GOT3 (cell line): Measurements from ENCODE around the gene DDX50.
"Not testable (repeated sequence)": the region's sequence is repeated elsewhere in the genome, so short reads cannot be mapped to it uniquely, and the experiment has no call there.

Experiments
- DNase-seq: peaks from one replicate; lab custom pipeline; 2025; ENCODE audit warnings: mixed read lengths; lab: John Stamatoyannopoulos, UW

DDX50 gene

DNA sequence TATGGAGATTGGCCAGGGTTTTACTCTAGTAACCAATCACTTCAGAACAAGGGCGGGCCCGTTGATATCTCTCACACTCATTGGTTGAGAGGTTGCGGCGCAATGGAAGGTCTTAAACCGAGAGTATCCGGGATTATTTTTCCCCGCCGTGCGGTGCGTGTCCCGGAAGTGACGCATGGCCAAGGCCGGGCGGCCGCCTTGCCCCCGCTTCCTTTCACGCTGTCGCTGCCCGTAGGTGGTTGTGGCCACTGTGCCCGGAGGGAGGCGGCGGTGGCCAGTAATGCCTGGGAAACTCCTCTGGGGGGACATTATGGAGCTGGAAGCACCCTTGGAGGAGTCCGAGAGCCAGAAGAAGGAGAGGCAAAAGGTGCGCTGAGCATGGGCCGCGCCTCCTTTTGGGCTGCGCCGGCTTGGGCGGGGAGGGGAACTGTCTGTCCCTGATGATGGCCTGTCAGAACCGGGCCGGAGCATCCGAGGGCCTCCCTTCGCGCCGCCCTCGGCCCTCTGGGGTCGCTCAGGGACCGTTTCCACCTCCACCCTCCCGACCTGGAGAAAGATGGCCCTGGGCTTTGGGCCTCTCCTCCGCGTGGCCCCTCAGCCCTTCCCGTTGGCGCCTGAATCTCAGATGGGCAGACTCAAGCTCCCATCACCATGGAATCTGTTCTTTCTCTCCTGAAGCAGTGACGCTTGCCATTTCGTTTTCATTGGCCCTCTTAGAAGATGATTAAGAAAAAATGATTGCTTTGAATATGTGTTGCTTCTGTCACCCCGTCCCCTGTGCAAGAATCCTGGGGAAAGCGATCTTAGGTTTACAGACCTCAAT, at the start of gene DDX50:
TSS of gene DDX50 (plus strand) at position 211 of the 823 bp plus-strand sequence. CDS start at position 281, 70 bp downstream.
- DNase-seq, result peak; percentile 88

DNA sequence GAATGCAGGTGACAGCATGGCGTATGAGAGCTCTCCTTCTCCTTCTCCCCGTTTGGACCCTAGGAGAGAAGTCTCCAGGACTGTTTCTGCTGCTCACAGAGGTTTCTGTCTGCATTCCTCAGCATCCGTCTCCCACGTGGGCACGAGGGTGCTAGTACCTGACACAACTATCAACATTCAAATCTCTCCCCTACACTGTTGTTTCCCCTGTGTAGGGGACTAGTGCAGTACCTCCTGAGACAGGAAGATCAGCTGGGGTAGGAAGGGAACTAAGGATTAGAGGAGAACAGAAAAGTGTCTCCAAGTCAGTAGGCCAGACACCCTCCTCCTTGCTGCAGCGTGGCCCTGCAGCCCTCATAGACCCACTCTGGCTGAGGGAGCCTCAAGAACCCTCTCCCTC, 44.8 kb upstream of the DDX50 start:
- no peak for DNase-seq

DNA sequence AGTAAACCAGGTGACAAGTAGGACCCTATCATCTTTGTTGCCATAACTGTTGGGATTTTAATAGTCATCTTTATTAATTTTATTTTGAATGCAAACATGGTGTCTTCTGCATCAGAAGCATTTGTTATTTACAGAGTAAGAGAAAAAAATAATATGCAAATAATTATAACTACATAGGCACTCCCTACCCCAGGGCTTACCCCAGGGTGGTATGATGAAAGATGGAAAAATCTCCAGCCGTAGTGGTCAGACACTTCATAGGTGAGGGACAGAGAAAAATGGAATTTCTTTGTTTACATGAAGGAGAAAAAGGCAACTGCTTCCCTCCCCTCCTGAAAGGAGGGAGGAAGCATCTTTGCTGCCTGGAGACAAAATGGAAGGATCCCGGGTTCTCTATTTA, 44.1 kb upstream of the DDX50 start:
- DNase-seq, result no peak

DNA sequence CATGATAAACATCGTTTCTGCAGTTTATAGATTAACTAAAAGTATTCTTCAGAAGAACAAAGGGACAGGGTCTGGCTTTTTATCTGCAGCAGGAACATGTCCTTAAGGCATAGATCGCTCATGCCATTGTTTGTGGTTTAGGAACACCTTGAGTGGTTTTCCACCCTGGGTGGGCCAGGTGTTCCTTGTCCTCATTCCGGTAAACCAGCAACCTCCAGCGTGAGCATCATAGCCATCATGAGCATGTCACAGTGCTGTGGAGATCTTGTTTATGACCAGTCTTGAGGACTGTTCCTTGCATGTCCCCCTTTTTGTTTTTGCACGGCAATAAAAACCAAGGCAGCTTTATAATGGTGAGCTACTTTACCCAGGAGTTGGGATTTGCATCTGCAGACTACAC, 39.9 kb upstream of the DDX50 start:
- DNase-seq, result no peak

- DNase-seq, result no peak
These were observed 36.5 kb upstream of the DDX50 start for GRCh38 chr10:68864611-68865010.

- not testable (repeated sequence) for DNase-seq
These were observed 32.9 kb upstream of the DDX50 start for GRCh38 chr10:68868173-68868572.

DNA sequence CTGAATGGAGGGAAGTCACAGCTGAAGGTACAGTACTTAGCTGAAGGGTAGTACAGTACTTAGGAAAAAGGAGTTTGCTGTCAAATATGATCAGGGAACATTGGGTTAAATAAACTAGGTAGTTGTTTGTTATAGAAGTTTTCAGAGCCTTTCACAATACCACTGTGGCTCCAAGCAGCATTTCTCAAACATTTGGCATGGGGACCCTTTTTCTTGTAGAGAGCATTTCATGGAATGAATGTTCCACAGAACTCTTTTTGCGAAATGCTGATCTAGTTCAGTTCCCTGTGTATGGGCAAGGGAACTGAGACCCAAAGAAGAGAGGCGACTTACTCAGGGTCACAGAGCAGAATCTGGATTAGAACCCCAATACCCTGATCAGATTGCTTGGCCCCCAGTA, 31.5 kb upstream of the DDX50 start:
- no peak for DNase-seq

DNA sequence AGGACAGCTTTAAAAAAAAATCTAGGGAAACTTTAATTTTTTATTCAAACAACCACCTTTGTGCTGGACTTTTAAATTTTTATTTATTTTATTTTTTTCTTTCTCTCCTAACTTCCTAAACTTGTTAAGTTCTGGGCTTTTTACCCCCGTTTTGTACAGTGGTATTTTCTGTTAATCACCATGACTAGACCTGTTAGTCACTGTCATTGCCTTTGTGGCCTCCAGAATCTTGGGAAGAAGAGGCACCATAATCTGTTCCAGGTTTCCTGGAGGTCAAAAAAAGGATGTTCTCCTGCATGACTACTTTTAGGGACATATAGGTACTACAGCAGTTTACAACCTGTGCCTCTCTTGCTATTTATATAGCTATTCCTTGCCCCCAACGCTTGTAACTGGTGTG, 31.1 kb upstream of the DDX50 start:
- no peak for DNase-seq

GRCh38 chr10:68870545-68871104, 30.5 kb upstream of the DDX50 start:
- no peak for DNase-seq

DNA sequence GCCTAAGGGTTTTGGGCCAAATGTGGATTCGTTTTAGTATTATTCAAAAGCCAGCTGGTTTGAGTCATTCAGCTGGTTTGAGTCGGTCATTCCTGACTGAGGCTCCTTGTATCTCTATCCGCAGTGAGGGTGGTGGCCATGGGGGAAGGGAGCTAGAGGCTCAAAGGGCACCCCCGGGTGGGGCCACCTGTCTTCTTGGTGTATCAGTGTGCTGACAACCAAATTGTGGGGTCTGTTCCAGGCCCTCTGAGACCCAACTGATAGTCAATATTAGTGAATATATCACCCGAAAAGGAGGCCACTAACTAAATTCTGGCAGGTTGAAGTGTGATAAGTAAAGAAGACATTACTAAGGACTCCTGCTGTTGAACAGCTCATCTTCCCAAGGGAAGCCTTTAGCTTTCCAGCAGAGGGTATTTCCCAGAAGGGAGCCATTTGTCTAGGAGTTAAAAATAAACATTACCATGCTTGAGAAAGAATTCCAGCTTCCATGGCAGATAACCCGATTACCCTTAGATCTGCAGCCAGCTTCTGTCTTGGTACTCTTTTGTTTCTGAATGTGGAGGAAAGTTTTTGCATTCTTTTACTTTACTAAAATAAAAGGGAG, 29.9 kb upstream of the DDX50 start:
- DNase-seq, result no peak

DNA sequence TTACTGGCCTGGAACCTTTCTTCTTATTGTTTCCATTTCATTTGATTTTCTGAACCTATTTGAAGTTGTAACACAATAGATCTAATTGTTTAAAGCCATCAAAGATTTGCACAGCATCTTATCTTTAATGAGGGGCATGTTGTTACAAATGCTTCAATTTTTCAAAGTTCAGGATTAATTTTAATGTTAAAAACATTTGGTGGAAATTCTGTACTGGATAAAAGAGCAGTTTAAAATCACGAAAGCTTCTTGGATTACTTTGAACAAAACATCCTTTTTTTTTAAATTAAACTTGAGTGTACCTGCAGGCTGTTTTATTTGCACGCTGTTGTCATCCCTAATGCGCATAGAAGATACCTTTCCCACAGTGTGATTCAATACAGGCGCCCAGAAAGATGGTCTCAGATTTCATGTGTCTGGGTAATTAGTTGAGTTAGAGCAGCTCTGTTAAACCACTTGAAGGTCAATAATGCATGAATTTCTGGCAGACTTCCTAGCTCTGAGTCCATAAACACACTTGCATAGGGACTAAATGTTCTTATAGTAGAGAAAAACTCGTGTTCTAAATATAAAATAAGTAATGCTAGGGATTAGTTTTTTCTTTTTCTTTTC, 29.3 kb upstream of the DDX50 start:
- no peak for DNase-seq

GRCh38 chr10:68876246-68877138, 24.6 kb upstream of the DDX50 start:
- DNase-seq, result no peak

DNA sequence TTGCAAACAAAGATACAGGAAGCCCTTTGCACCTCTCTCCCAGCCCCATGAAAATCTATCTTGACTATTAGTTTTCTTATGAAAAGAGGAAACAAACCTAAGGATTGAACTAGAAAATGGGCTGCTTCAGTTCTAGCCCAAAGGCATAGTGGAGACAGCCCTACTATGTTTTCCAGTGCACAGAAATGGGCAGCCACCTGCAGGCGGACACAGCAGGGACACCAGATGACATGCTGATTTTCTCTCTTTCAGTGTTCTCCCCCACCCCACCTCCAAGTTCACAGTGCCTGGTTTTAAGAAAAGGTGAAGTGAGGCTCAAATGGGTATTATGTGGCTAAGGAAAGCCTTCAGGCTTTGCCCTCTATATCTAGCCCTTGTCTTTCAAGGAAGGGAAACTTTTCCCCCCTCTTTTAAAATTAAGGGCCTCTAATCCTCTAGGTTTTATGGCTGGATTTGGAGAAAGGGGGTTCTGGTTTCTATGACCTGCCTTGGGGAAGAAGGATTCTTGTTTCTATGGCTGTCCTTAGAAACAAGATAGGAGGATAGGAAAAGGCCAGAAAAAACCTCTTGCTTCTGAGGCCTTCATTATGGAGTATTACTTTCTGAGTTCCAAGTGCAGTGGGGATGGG, 23.5 kb upstream of the DDX50 start:
- DNase-seq, result no peak

DNA sequence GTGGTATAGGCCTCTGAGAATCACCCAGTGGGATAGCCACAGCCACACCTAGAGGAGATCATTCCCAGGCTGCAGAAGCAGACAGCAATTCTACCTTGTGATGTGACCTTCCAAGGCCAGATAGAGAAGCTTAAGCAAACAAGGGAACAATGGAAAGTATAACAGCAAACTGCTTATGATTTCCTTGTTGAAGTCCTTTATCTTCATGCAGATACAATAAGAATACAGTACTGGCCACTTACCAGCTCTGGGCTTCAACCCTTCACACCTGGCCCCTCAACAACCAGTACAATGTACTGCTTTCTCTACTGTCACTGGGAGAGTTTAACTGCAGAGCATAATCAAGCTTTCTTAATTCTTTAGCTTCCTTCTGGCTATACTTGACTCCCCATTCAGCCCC, 22.6 kb upstream of the DDX50 start:
- DNase-seq, result no peak

DNA sequence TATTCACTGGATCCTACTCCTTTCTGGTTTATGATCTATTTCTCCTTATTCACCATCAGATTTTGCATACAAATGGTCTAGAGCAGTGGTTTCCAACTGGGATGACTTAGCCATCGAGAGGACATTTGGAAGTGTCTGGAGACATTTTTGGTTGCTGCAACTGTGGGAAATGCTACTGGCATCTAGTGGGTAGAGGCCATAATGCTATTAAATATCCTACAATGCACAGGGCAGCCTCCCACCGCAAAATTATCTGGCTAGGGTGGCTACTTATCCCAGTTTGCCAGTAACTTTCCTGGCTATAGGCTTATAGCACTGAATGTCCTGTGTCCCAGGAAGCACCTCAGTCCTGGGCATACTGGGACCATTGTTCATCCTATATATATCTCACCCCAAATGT, 21.5 kb upstream of the DDX50 start:
- DNase-seq, result no peak

DNA sequence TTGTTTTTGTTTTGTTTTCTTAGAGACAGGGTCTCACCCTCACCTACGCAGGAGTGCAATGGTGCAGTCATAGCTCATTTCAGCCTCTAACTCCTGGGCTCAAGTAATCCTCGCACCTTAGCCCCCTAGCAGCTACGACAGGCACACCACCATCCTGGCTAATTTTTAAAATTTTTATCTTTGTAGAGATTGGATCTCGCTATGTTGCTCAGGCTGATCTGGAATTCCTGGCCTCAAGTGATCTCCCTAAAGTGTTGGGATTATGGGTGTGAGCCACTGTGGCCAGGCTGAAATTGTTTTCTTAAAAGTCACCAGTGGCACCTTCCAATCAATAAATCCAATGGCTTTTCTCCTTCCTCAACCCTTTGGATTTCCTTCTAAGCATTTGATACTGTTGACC, 20.9 kb upstream of the DDX50 start:
- DNase-seq, result no peak

DNA sequence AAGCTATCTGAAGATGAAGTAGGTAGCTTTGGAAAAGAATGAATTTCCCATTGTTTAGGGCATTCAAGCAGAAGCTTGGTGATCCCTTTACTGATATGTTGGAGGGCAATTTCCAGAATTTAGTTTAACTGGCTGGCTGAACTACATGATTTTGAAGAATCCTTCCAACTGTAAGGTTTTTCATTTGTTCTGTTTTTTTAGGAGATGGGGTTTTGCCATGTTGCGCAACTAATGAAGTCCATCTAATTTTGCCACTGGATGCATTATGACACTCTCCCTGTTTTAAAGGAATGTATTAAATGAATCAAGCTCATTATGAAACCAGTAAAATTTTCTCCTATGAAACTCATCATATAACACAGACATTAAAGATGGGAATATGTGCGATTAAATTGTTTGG, 6.1 kb upstream of the DDX50 start:
- DNase-seq, result no peak

DNA sequence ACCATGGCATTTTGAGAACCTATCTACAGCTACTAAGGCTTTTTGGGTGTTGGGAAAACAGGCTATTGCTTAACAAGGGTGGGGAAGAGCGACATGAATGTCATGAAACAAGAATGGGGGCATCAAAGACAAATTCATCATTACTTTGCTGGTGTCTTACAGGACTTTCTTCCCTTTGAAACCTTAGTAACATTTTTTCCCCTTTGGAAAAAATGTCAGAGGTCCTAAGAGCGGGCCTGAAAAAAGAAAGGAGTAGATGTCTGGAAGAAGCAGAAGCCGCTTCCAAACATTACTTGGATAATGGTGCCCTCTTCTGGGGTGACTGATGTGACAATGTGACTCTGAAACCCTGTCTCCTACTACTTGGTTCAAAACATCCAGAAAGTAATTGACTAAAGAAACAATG, 3.8 kb upstream of the DDX50 start:
- DNase-seq, result no peak

DNA sequence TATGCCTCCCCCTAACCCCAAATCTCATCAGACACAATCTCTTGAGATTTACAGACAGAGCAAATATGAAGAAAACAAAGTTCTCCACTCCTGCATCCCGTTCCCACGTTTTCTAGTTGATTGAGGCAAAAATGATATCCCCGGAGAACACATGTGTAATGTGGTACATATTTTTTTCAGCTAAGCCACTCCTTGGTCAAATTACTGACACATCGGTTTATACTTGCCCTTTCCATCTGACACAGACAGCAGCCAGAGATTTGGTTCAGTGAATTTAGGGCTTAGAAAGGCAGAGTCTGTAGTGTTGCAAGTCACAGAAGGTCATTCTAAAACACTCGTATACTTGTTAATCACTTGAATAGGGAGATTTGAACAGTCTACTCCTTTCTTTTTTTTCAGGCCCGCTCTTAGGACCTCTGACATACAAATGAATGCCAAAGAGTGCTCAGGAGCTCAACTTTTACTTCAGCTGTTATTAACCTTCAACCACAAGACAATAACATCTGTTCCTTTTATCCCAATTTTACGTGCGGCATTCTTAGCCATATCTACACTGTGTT, 1.8 kb upstream of the DDX50 start:
- DNase-seq, result no peak

- no peak for DNase-seq
These were observed 549 bp upstream of the DDX50 start for GRCh38 chr10:68900427-68901104.

DNA sequence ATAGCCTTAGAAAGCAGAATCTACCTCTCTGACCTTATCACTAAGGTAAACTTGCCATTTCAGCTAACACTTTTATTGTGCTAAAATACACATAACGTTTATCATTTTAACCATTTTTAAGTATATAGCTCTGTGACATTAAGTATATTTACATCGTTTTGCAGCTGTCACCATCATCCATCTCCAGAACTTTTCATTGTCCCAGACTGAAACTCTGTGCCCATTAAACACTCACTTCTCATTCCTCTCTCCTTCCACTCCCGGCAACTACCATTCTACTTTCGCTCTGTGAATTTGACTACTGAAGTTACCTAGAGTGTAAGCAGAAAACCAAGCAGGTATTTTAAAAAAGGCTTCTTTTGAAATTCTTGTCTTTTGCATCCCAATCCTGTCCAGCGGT, 1.3 kb downstream of the DDX50 start:
- no peak for DNase-seq
